Hematopoietic multipotent progenitor cell treated with erythropoietin and hydrocortisone succinate and interleukin-3 and kit ligand, for 17 days (in vitro differentiated cells): ENCODE measurements around the gene PAX4.
A peak's percentile ranks its signal among the peaks of the same experiment; 100 is the strongest.
"Not testable (repeated sequence)": the region's sequence is repeated elsewhere in the genome, so short reads cannot be mapped to it uniquely, and the experiment has no call there.

ENCODE experiments used
- DNase-seq: peaks from one replicate; pipeline ENCODE4 v3.0.0-alpha.2; 2015; ENCODE audit warnings: low spot score

The PAX4 gene

GRCh38 chr7:127585044-127585953 lies 32.6 kb downstream of the PAX4 start, which contains the start of gene GCC1:
Gene GCC1, minus strand, starts transcription at chr7:127585596. Its CDS starts 414 bp downstream, at chr7:127585182.
- peak; percentile 94 for DNase-seq

GRCh38 chr7:127584648-127585043 lies 33.3 kb downstream of the PAX4 start:
- no peak for DNase-seq

- DNase-seq: no peak
Observed at GRCh38 chr7:127582361-127582760, 35.6 kb downstream of the PAX4 start.

- no peak for DNase-seq
Observed at GRCh38 chr7:127581716-127582115, 36.2 kb downstream of the PAX4 start.

- no peak for DNase-seq
Observed at GRCh38 chr7:127580612-127581011, 37.3 kb downstream of the PAX4 start.

GRCh38 chr7:127578711-127579275 lies 39.1 kb downstream of the PAX4 start:
- DNase-seq: no peak

- peak; percentile 18 for DNase-seq
Observed at GRCh38 chr7:127578036-127578684, 39.8 kb downstream of the PAX4 start.

GRCh38 chr7:127571741-127572505 lies 46.0 kb downstream of the PAX4 start:
- DNase-seq: no peak

GRCh38 chr7:127568034-127568433 lies 49.9 kb downstream of the PAX4 start:
- not testable (repeated sequence) for DNase-seq

GRCh38 chr7:127566242-127566641 lies 51.7 kb downstream of the PAX4 start:
- DNase-seq: no peak
